GM21576 (cell line): ENCODE measurements around the gene KRT39.

Experiments used
- ATAC-seq: cut with Tn5 transposase; IDR thresholded peaks from one replicate; pipeline ENCODE4 v1.9.1; 2021; ENCODE audit warnings: mild to moderate bottlenecking, moderate library complexity; ENCODE audit not compliant: unreplicated experiment

KRT39 gene

DNA sequence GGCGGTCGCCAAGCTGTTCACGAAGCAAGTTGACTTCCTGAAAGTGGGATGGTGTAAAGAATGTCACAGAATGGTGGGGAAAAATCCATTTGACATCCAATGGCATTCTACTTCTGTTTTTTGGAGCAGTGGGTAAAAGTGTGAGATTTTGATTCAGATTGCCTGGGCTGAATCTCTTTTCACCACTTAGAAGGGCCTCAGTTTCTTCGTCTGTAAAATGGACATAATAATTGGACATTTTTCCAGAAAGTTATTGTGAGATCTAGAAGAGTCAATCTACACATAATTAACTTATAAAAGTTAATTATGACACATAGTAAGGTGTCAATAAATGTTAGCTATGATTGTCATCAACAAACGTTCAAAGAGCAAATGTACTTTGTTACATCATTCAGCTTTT, 14.4 kb upstream of the KRT39 start:
- no peak for ATAC-seq

DNA sequence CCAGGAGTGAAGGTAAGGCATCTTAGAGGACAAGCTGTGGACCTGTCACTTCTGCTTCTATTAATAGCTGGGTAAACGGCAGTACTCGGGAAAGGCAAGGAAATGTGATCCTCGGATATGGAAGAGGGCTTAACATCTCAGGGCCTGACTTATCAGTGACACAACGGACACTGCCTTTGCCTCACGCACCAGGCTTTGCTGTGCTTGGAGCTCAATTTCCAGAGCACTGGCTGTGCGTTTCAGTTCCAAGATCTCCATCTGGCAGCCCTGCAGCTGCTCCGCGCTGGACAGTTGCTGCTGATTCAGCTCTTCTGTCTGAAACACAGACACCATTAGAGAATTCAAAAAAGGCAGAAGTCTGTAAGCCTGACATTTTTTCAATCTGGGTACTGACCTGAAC, 13.8 kb upstream of the KRT39 start:
- ATAC-seq = no peak

DNA sequence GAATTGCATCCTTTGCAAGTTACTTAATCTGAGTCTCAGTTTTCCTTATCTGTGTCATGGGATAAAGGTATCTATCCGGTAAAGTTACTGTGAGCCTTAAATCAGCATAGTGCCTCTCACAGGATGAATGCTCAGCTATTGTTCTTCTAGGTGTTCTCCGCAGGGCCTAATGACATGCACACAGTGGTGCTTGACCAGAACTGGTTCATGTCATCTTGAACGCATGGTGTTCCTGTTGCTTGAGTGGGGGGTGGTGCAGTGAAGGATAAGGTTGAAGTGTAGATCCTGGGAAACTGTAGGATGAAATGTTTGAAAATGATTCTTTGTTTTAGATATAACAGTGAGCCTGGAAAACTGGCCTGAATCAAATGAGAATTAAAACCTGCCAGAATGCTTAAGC, 13.4 kb upstream of the KRT39 start:
- ATAC-seq = no peak

DNA sequence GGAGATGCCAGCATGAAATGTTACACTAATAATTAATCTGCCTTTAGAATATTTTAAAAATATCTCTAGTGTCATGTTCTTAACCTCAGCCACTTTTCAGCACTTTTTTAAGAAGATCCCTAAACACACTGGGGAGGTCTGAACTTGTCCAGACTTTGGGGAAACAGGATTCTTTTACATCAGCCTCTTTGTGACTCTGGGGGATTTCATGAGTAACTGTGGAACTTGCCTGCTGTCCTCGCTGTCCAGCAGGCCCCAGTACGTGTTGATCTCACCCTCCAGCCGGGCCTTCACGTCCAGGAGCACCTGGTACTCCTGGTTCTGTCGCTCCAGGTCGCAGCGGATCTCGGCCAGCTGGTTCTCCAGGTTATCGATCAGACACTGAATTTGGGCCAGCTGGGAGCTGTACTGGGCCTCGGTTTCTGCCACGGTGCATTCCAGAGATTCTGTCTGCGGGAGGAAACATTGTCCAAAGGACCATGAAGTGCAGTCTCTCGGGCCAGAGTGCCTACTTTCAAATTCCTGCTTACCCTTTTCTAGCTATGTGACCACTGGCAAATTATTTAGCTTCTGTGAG, 11.9 kb upstream of the KRT39 start:
- ATAC-seq = no peak

DNA sequence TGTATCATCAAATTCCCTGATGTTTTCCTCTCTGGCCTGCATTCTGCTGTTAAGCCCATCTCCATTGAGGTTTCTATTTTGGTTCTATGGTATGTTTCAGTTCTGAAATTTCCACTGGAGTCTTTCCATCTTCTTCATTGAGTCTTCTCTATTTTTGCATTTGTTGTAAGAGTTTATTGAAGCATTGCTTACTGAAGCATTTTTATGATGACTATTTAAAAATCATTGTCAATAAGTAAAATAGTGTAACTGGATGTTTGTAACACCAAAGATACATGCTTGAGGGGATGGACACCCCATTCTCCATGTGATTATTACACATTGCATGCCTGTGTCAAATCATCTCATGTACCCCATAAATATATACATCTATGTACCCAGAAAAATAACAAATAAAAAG, 8.8 kb upstream of the KRT39 start:
- ATAC-seq = no peak

DNA sequence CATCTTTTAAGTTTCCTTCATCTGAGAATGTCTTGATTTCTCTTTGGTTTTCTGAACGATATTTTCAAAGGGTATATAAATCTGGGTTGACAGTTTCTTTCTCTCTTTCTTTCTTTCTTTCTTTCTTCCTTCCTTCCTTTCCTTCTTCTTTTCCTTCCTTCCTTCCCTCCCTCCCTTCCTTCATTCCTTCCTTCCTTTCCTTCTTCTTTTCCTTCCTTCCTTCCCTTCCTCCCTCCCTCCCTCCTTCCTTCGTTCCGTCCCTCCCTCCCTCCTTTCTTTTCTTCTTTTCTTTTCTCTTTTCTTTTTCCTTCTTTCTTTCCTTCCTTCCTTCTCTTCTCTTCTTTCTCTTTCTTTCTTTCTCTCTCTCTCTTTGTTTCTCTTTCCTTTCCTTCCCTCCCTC, 7.6 kb upstream of the KRT39 start:
- no peak for ATAC-seq

DNA sequence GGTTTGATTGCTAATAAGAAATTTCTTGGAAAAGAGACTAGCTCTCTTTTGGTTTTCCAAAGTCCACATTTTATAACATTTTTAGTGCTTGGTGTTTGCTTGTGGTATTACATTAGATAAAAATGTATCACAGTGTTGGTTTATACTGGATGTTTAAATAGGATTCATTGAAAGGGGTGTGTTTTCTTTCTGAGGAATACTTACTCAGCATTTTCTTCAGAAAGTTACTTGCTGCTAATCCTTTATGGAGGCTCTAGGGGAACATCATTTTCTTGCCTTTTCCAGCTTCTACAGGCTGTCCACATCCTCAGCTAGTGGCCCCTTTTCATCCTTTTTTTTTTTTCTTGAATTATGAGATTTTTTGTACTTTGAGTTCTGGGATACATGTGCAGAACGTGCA, 834 bp upstream of the KRT39 start:
- no peak for ATAC-seq

DNA sequence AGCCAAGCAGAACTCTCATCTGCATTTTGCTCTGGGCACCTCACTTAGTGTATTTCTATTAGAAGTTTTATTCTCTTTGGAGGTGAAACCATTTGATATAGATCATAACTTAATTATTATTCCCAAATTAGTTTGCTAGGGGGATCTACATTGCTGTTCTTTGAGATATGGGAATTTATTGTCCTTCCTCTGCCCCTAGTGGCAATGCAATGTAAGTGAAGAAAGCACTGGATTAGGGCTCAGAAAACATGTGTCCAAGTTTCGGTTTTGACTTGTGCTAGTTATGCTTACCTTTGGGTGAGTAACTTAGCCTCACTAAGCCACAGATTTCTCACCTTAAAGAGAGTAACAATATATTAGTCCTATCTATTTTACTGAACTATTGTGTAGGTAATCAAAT, 2.9 kb downstream of the KRT39 start:
- no peak for ATAC-seq

DNA sequence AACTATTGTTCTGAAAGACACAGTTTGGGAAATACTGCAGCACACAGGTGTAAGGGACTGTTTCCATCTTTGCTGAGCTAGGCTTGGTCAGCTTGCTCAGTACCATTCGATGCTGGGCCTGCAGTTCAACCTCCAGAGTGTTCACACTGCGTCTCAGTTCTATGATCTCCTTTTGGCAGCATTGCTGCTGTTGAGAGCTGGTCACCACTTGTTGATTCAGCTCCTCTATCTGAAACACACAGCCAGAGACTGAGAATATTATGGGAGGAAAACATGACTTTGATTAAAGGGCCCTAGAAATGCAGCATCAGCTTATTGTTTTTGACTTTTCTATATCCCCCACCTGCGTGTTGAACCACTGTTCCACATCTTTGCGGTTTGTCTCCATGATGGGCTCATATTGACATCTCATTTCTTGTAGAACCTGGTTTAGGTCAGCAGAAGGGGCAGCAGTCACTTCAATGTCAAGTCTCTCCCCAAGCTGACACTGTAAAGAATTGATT, 4.6 kb downstream of the KRT39 start:
- ATAC-seq = no peak

DNA sequence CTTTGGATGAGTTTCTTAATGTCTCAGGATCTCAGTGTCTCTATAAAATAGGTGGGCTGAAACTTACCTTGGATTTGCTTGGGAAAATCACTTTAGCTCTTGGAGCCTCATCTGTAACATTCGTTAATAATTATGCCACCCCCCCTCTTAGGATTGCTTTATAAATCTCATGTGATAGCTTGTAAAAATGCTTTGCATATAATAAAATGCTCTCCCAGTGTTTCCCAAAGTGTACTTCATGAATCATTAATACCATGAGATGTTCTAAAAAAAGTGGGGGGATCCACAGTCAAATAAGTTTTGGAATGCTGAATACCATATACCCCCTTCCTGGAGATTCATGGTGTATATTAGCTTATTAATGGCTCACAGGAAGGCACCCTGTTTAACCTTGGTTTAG, 5.2 kb downstream of the KRT39 start:
- ATAC-seq = no peak

DNA sequence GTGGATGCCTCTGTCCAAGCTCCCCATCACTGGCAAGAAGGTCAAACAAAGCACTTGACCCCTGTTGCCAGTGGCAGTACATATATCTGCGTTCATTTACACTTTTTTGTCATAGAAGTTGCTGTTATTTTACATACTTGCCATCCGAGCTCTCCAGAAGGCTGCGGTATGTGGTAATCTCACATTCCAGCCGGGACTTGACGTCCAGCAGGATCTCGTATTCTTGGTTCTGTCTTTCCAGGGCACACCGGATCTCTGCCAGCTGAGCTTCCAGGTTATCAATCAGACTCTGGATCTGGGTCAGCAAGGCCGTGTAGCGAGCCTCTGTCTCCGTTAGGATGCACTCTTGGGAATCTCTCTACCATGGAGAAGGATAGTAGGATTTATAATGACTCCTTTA, 6.6 kb downstream of the KRT39 start:
- no peak for ATAC-seq

DNA sequence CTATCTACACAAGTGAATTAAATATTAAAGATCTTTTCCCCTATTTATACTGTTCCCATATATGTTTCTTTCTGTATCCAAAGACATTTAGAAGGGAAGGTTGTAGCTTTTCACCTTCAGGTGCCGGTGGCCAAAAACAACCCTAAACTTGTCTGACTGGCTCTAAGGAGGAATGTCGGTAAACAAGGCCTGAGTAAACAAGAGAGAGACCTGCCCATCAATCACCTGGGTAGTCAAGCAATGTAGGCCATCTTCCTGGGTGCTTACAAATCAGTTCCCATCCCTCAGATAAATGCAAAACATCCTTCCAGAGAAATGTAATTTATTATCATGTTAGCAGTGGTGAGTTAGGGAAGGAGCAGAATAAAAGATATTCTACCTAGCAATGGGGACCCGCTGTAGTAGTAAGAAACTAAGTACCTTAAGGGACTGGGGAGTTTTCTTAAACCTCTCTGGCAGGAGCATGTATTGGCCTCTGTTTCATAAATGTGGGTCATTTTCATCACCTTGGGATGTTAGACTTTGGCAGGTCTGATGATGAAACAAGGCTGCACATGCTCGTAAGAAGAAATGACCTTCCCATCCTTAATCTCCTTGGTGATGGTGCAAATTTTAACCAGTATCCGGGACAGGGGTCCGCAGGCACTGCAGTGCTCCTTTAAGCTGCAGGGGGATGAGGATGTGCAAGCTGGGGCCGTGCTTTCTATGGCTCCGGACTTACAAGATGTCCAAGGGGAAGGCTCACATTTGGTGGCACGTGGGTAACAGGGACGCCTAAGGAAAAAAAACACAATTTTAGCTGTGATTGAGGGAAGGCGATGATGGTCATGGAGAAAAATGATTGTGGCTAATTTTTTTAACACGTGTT, 8.4 kb downstream of the KRT39 start:
- ATAC-seq = no peak

DNA sequence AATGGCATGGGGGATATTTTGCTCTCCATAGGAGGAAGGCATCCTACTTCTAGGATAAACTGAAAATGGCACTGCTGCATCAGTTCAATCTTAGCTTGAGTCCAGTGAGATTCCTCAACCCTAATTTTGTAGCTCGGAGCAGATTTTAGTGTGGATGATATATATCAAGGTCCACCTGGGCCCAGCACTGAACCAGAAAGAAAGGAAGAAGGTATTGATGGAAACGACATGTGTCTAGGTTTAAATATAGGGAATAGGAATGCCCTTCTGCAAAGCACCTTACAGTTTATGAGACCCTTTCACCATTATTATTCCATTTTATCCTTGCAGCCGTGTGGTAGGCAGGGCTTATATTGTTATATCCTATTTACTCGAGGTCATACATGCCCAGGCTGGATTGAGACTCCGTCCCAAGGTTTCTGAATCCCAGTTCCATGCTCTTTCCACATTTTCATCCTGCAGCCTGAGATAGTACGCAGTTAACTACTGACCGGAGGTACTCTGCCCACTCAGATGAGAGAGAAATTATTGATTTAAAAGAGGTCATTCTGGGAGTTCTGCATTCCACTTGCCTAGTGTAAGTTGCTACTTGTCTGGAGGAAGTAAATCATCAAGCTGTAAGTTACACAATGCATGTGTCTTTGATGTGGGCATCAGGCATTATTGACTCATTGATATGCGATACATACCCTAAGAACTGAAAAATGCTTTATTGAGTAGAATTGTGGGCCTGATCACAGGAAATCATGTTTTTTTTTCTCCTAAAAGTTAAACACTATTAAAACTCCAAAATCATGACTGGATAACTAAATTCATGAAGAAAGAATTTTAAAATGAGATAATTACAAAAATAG, 10.1 kb downstream of the KRT39 start:
- ATAC-seq = no peak

DNA sequence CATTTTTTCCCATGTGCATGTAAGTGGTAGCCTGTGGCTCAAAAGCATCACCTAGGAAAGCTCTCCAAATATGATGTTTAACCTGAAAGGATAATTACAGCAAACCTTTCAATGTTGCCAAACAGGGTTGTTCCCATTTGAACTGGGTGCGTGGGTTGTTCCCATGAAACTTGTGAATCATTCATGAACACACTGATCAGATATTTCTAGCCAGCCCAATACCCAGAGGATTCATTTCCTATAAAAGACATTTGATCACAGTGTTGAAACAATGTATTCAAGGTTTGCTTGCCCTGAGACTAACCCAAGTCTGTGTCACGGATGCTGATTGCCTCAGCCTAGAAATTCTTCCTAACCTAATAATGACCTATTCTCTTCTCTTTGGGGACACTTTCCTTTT, 12.9 kb downstream of the KRT39 start:
- ATAC-seq = no peak

DNA sequence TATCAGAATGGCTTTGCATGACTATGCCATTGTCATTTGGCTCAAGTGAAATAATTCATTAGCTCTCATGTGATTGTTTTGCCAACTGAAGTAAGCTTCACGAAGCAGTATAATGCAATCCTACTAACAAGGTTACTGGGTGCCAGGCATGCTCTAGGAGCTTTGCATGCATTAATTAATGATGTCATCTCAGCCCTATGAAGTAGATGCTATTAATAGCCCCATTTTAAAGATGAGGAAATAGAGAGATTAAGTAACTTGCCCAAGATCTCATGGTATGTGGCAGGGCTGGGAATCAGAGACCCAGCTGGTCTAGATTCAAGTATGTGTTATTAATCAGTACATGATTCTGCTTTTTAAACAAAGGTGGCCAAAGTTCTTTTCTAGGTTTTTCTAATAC, 14.1 kb downstream of the KRT39 start:
- ATAC-seq = no peak

DNA sequence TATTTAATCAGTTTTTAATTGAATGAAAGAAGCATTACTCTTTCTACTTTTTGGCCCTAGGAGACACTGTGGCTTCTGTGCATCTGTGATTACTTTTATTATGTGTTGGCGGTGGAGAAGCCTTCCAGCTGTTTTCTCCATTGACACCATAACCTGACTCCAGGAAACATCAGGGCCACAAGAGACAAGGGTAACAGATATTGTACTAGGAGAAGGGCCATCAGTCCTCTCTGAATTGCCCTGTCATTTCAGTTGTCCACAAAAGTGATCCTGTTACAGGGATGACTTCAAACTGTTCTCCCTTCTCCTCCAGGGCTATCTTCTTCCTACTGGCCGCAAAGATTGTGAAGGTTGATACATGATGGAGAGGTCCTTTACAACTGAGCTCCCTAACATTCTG, 14.6 kb downstream of the KRT39 start:
- no peak for ATAC-seq

DNA sequence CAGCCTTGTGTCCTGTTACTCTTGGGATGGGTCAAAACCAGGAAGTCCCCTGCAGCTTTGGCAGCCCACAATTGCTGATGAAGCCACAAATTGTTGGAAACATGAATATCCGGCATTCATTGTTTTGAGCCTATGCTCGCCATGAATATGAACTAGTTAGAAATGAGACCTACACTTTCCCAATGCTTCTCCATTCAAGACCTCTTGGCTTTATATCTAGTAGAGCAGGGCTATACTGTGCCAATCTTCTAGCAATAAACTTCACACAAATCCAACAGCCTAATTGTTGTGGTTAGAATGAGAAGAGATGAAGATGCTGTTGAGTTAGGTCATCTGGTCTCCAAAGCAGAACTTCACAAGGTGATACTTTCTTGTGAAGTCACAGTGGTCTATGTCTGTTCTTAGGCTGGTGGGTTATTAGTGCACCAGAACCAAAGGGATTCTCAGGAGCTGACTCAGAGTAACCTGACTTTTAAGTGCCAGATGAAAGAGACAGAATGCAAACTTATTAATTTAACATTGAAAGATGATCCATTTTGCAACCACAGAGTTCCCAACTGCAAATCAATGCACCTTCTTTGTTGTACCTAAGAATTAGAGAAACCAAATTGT, 15.6 kb downstream of the KRT39 start:
- no peak for ATAC-seq

DNA sequence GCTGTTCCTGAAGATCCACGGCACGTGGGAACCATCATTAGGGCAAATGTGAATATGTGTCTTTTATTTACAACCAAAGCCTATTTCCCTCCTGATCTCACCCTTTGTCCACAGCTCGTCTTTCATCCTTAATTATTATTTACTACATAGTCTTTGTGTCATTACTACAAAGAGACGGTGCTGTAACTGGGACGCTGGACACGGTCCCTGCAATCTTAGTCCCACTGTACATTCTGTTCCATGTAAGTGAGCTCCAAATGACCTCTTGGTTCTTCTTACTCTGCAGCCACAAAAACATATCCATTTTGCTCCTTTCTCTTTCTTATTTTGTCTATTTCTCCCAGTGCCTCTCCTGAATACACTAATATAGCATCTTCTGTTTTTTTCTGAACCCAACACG, 16.6 kb downstream of the KRT39 start:
- ATAC-seq = no peak

DNA sequence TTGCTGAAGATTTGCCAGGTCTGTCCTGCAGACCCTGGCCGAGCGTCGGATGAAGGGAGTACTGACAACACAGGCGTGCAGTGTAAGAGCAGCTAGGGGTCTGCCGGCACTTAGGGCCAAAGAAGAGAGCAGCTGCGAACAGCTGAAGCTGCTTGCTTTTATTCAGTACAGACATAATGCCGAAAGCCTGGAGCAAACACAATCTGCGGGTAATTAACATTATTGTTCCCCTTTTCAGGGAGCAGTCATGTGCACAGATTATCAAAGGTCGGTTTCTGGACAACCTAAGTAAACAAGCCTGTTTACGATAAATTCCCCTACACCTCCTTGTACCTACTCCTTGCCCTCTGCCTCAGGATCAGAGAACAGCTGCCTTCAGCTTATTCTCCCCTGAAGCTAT, 17.3 kb downstream of the KRT39 start:
- ATAC-seq = no peak

DNA sequence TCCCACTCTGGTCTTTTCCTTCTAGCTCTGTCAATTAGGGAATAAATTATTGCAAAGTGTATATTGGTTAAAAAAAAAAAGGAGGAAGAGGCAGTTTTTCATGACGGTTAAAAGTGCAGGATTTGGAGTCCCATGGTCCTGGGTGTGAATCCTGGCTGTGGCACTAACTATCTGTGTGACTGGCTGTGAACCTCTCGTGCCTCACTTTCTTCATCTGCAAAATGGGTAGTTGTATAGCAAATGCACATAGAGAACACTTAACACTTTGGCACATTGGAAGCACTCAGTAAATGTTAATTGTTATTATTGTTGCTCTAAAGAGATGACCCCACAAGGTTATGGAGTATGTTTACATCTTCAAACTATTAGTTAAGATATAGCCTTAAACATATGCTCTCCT, 18.8 kb downstream of the KRT39 start:
- no peak for ATAC-seq

DNA sequence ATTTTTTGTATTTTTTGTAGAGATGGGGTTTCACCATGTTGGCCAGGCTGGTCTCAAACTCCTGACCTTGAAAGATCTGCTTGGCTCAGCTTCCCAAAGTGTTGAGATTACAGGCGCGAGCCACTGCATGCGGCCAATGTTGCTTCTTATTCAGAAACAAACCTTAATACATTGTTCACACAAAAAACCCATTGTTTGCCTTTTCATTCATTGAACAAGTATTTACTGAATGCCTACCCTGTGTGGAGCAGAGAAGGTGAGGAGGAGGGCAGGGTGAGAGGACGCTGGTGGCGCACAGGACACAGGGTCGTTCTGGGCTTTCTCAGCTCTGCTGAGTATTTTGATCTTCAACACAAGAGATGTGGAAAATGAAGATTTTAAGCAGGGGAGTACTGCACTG, 21.3 kb downstream of the KRT39 start:
- no peak for ATAC-seq
